Measurements from ENCODE around the gene TRIM65.

DNA sequence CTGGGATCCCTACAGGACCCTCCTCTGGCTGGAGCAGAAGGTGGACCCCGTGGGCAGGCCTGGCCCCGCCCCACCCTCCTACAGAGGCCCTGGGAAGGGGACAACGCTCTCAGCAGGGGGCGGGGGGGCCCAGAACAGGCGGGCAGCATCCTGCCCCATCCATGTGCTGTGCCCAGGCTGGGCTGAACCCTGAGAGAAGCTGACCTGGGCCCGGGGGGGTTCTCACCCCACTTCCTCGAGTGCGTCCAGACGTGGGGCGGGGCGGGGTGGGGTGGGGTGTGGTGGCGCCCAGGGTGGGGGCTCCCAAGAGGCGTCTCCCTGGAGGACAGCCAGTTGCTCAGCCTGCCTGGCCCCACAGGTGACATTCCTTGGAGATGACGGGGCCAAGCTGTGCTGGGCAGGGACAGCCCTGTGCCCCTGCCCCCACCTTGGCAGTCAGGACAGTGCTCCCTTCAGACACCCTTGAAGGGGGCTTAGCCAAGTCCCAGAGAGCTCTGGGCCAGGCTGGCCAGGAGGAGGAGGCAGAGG, 52.2 kb downstream of the TRIM65 start:
- TF ChIP-seq, protein P1, sequence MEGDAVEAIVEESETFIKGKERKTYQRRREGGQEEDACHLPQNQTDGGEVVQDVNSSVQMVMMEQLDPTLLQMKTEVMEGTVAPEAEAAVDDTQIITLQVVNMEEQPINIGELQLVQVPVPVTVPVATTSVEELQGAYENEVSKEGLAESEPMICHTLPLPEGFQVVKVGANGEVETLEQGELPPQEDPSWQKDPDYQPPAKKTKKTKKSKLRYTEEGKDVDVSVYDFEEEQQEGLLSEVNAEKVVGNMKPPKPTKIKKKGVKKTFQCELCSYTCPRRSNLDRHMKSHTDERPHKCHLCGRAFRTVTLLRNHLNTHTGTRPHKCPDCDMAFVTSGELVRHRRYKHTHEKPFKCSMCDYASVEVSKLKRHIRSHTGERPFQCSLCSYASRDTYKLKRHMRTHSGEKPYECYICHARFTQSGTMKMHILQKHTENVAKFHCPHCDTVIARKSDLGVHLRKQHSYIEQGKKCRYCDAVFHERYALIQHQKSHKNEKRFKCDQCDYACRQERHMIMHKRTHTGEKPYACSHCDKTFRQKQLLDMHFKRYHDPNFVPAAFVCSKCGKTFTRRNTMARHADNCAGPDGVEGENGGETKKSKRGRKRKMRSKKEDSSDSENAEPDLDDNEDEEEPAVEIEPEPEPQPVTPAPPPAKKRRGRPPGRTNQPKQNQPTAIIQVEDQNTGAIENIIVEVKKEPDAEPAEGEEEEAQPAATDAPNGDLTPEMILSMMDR (conservative IDR thresholded peaks at IDR 0.05) = no peak
- TF ChIP-seq ZFX (IDR thresholded peaks at IDR 0.05) = no peak

Data from C4-2B (cell line).